OCI-LY1 (cell line): ENCODE data around the gene COG8.

Experiments
- H2AFZ ChIP-seq: fragments of 200-600 bp; sonication (generic), shearing (Covaris generic); 2 replicates; pipeline ENCODE4 v1.6.0; 2014; ENCODE audit warnings: antibody characterized with exemption, mild to moderate bottlenecking, low read length
- H3F3A ChIP-seq: fragments of 200-600 bp; sonication (generic), shearing (Covaris generic); 2 replicates; pipeline ENCODE4 v1.6.0; 2014; ENCODE audit warnings: mild to moderate bottlenecking, antibody characterized with exemption, low read length, moderate library complexity; ENCODE audit not compliant: insufficient read depth
- H3K27ac ChIP-seq: fragments of 200-600 bp; sonication (generic); 2 replicates; pipeline ENCODE4 v1.5.1; 2014; ENCODE audit warnings: low read length, mixed run types, mild to moderate bottlenecking, low read depth; ENCODE audit not compliant: poor library complexity, severe bottlenecking
- H3K27me3 ChIP-seq: fragments of 200-600 bp; sonication (generic); 2 replicates; pipeline ENCODE4 v1.6.0; 2014; ENCODE audit warnings: antibody characterized with exemption, mild to moderate bottlenecking, low read length, moderate library complexity; ENCODE audit not compliant: insufficient read depth
- H3K36me3 ChIP-seq: fragments of 200-600 bp; sonication (generic); 2 replicates; pipeline ENCODE4 v1.6.1; 2014; ENCODE audit warnings: mild to moderate bottlenecking, antibody characterized with exemption, low read length, moderate library complexity, mixed read lengths; ENCODE audit not compliant: insufficient read depth
- H3K4me1 ChIP-seq: fragments of 200-600 bp; sonication (generic); 2 replicates; pipeline ENCODE4 v1.5.1; 2014; ENCODE audit warnings: mild to moderate bottlenecking, low read length, moderate library complexity; ENCODE audit not compliant: insufficient read depth, severe bottlenecking
- H3K4me2 ChIP-seq: fragments of 200-600 bp; sonication (generic), shearing (Covaris generic); 2 replicates; pipeline ENCODE4 v1.6.1; 2014; ENCODE audit warnings: low read length
- H3K4me3 ChIP-seq: fragments of 200-600 bp; sonication (generic); 2 replicates; pipeline ENCODE4 v1.5.1; 2014; ENCODE audit warnings: low read length, low read depth, mild to moderate bottlenecking, mixed read lengths; ENCODE audit not compliant: poor library complexity, severe bottlenecking
- H3K79me2 ChIP-seq: fragments of 200-600 bp; shearing (Covaris generic); 2 replicates; pipeline ENCODE4 v1.6.1; 2016; ENCODE audit warnings: mixed run types, low read length, mixed read lengths; ENCODE audit not compliant: insufficient read depth
- H3K9ac ChIP-seq: fragments of 200-600 bp; sonication (generic), shearing (Covaris generic); 2 replicates; pipeline ENCODE4 v1.6.1; 2014; ENCODE audit warnings: mild to moderate bottlenecking, low read length, mixed read lengths
- H3K9me2 ChIP-seq: fragments of 200-600 bp; sonication (generic), shearing (Covaris generic); 2 replicates; pipeline ENCODE4 v1.6.1; 2014; ENCODE audit warnings: low read depth, mild to moderate bottlenecking, low read length, mixed read lengths
- H3K9me3 ChIP-seq: fragments of 200-600 bp; shearing (Covaris generic); 2 replicates; pipeline ENCODE4 v1.6.1; 2014; ENCODE audit warnings: low read length, mixed read lengths
- H4K20me1 ChIP-seq: fragments of 200-600 bp; sonication (generic), shearing (Covaris generic); 2 replicates; pipeline ENCODE4 v1.6.0; 2016; ENCODE audit warnings: mild to moderate bottlenecking, low read length; ENCODE audit not compliant: insufficient read depth
- CTCF ChIP-seq: fragments of 200-600 bp; sonication (generic), shearing (Covaris generic); IDR thresholded peaks from 2 replicates; pipeline ENCODE4 v1.5.1; 2017; ENCODE audit warnings: mild to moderate bottlenecking, antibody characterized with exemption, low read length, moderate library complexity, mixed read lengths
- EZH2 ChIP-seq: fragments of 200-600 bp; sonication (generic), shearing (Covaris generic); IDR thresholded peaks from 2 replicates; pipeline ENCODE4 v1.8.0; 2017; ENCODE audit warnings: borderline replicate concordance, mixed run types, mild to moderate bottlenecking, antibody characterized with exemption, low read length, moderate library complexity, mixed read lengths

COG8 gene

DNA sequence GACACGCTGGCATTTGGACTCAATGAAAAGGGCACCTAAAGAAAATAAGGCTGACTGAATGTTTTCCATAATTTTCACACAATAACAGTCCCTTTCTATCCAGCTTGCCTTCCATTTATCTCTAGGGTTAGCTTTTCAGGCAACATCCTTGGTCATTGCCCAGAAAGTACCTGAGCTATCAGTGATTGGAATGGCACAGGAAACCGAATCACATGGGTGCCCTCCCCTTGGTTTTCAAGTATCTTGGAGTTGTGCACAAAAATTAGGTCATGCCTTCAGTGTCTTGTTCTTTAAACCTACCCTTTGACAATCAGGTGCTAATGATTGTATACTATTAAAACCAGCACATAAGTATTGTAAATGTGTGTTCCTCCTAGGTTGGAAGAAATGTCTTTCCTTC lies 31.5 kb downstream of the COG8 start:
- Histone ChIP-seq H3K4me1 (peaks cover 10% of the 10 kb centered on the region), H3K36me3 (peaks cover 11% of the 10 kb centered on the region; the same call in 1 of the 2 replicates), H3K4me3 (no peak overlapping the region), H4K20me1 (no peaks in the 10 kb centered on the region), H3K79me2 (peaks cover 8% of the 10 kb centered on the region), H3K4me2 (no peak overlapping the region), H3K9me3 (no peaks in the 10 kb centered on the region), H3K27me3 (no peaks in the 10 kb centered on the region), H3K27ac (no peak overlapping the region), H3K9ac (no peak overlapping the region), H3F3A (no peaks in the 10 kb centered on the region; the same call in 1 of the 2 replicates), H2AFZ (no peak overlapping the region), H3K9me2 (no peaks in the 10 kb centered on the region)
- TF ChIP-seq CTCF (no peak), EZH2 (no peak)

DNA sequence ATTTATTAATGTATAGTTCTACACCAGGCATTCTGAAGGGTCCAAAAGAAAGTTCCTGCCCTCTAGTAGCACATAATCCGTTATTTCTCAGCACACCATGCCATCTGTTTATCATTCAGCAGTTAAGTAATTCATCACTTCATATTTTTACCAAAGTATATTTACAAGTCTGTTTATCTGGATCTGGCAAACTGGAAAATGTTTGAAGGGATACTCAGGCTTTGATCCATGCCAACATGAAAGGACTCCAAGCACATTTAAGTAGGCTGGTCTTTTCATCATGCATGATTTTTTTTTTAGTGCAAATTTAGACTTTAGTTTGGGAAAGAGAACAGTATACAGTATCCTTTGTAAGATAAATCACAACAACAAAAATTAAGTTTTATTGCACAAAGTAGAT lies 32.3 kb downstream of the COG8 start:
- peaks cover 4% of the 10 kb centered on the region for H3K79me2 ChIP-seq

GRCh38 chr16:69306031-69306430 lies 33.3 kb downstream of the COG8 start:
- Histone ChIP-seq H3K4me3 (no peak overlapping the region), H3K79me2 (no peaks in the 10 kb centered on the region), H3K4me1 (peaks cover 13% of the 10 kb centered on the region), H3K4me2 (no peak overlapping the region), H3F3A (no peaks in the 10 kb centered on the region; the same call in 1 of the 2 replicates), H3K36me3 (peaks cover 20% of the 10 kb centered on the region; the same call in 1 of the 2 replicates), H2AFZ (no peak overlapping the region), H3K9ac (no peak overlapping the region), H3K9me2 (no peaks in the 10 kb centered on the region), H3K27me3 (no peaks in the 10 kb centered on the region), H3K9me3 (no peaks in the 10 kb centered on the region), H3K27ac (no peak overlapping the region), H4K20me1 (no peaks in the 10 kb centered on the region)
- no peak for TF ChIP-seq CTCF
- no peak for TF ChIP-seq EZH2

More for the DNA sequence above, 32.3 kb downstream of the COG8 start:
- H4K20me1 ChIP-seq = no peaks in the 10 kb centered on the region
- no peaks in the 10 kb centered on the region for H3K9me2 ChIP-seq
- peaks cover 11% of the 10 kb centered on the region; the same call in 1 of the 2 replicates for H3K36me3 ChIP-seq
- no peak overlapping the region for H3K4me3 ChIP-seq
- no peaks in the 10 kb centered on the region for H3K9me3 ChIP-seq
- no peak for TF ChIP-seq EZH2
- TF ChIP-seq CTCF = no peak
- peaks cover 13% of the 10 kb centered on the region for H3K4me1 ChIP-seq
- no peak overlapping the region for H3K27ac ChIP-seq
- H3K27me3 ChIP-seq = no peaks in the 10 kb centered on the region
- H2AFZ ChIP-seq = no peak overlapping the region
- no peaks in the 10 kb centered on the region; the same call in 1 of the 2 replicates for H3F3A ChIP-seq
- no peak overlapping the region for H3K4me2 ChIP-seq
- H3K9ac ChIP-seq = no peak overlapping the region
